Suprapubic skin (tissue), 4 donors: ENCODE data around the gene PGAP1. TPM values are rescaled to one million over a fixed set of nuclear protein-coding genes. Genes with fewer than 3 reads are reported as not detected.

ENCODE experiments used
- DNase-seq, 2 donors: peaks; one replicate each; pipeline ENCODE4 v3.0.0-alpha.2; 2019; ENCODE audit warnings: low spot score in 2 of 2
- H3K27ac ChIP-seq: fragments of 200-600 bp; sonication (generic); one replicate; pipeline ENCODE4 v1.5.1; 2019
- H3K27me3 ChIP-seq: fragments of 200-600 bp; sonication (generic); one replicate; pipeline ENCODE4 v1.5.1; 2019
- H3K36me3 ChIP-seq: fragments of 200-600 bp; sonication (generic); one replicate; pipeline ENCODE4 v1.5.1; 2019
- H3K4me1 ChIP-seq: fragments of 200-600 bp; sonication (generic); one replicate; pipeline ENCODE4 v1.5.1; 2019
- H3K4me3 ChIP-seq: fragments of 200-600 bp; sonication (generic); one replicate; pipeline ENCODE4 v1.5.1; 2019; ENCODE audit warnings: mild to moderate bottlenecking
- H3K9me3 ChIP-seq: fragments of 200-600 bp; sonication (generic); one replicate; pipeline ENCODE4 v1.5.1; 2019
- EP300 ChIP-seq: sonication (generic); formaldehyde crosslinking; IDR thresholded peaks from one replicate; pipeline ENCODE4 v1.6.1; 2017; ENCODE audit warnings: antibody characterized with exemption
- POLR2A ChIP-seq, 2 donors: fragments of 450-650 bp; IDR thresholded peaks; one replicate each; pipeline ENCODE4 v1.6.1; 2017; ENCODE audit warnings: antibody characterized with exemption in 2 of 2, mild to moderate bottlenecking in 2 of 2, moderate library complexity in 2 of 2
- POLR2AphosphoS5 ChIP-seq, 3 donors: sonication (generic); formaldehyde crosslinking; IDR thresholded peaks; one replicate each; pipeline ENCODE4 v1.6.1; 2017; ENCODE audit warnings: antibody characterized with exemption in 3 of 3
- WGBS: methylation state at CpG from one replicate; pipeline ENCODE4 v1.1.5; 2018; 5-methylcytosine and 5-hydroxymethylcytosine counted together
- total RNA-seq, 4 donors: library from RNA; depleted of rRNA; stranded (reverse); fragments of >200 nt; gene quantifications; one replicate each; pipeline ENCODE4 v1.1.0, GENCODE V29; 2016
- TF ChIP-seq, protein P1 (sequence below), 2 donors: fragments of 200-600 bp in 1 of 2; fragments of 450-650 bp in 1 of 2; sonication (generic) in 1 of 2; IDR thresholded peaks; one replicate each; pipeline ENCODE4 v1.5.1; 2016 to 2019; ENCODE audit warnings: antibody characterized with exemption in 2 of 2, mild to moderate bottlenecking in 1 of 2, moderate library complexity in 1 of 2

Gene PGAP1
- total RNA-seq, 4 donors from 2014 or later, result 16.8 to 84.2 (median 32.2) TPM

DNA sequence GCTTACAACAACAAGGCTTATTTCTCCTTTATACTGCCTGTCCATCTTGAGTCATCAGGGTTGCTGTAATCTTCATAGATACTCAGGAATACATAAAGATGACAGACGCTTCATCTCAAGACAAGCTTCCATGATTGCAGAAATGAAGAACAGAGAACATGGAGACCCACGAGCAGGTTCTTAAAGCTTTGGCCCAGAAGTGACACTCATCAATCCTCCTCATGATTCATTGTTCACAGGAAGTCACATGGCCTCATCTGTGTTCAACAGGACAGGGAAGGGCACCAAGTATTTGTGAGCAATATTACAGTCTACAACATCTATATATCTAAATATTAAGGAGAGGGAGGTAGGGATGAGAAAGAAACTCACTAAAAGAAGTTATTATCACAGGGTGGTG, 36.5 kb upstream of the PGAP1 start:
- Histone ChIP-seq H3K36me3 (no peaks in the 10 kb centered on the region), H3K9me3 (no peaks in the 10 kb centered on the region), H3K27ac (no peak overlapping the region), H3K4me3 (no peak overlapping the region), H3K27me3 (no peaks in the 10 kb centered on the region), H3K4me1 (no peaks in the 10 kb centered on the region)
- WGBS, result 63% methylated on average over 2 of the region's 2 CpGs
- TF ChIP-seq POLR2A (IDR thresholded peaks at IDR 0.05) (no peak), POLR2AphosphoS5 (IDR thresholded peaks at IDR 0.05) (no peak), EP300 (no peak)
- TF ChIP-seq, protein P1, sequence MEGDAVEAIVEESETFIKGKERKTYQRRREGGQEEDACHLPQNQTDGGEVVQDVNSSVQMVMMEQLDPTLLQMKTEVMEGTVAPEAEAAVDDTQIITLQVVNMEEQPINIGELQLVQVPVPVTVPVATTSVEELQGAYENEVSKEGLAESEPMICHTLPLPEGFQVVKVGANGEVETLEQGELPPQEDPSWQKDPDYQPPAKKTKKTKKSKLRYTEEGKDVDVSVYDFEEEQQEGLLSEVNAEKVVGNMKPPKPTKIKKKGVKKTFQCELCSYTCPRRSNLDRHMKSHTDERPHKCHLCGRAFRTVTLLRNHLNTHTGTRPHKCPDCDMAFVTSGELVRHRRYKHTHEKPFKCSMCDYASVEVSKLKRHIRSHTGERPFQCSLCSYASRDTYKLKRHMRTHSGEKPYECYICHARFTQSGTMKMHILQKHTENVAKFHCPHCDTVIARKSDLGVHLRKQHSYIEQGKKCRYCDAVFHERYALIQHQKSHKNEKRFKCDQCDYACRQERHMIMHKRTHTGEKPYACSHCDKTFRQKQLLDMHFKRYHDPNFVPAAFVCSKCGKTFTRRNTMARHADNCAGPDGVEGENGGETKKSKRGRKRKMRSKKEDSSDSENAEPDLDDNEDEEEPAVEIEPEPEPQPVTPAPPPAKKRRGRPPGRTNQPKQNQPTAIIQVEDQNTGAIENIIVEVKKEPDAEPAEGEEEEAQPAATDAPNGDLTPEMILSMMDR (IDR thresholded peaks at IDR 0.05), result no peak
- DNase-seq, result no peak

DNA sequence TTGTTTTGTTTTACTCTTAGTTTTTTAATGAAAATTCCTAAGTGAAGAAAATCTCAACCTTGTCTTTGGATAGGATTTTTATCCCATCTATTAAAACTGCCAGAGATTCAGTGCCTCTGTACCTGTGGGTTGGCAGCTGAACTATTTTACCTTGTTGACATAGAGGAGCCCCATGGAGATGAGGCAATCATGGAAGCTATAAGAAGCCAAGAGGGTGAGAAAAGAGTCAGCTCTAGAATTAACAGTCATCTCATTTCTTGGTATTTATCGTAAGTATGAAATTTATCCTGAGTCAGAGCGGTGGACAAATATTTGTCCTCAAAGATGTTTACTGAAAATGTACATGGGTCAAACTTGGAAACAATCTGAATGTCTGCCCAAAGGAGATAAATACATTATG, 35.8 kb upstream of the PGAP1 start:
- no peak for DNase-seq
- TF ChIP-seq EP300 (no peak), POLR2AphosphoS5 (IDR thresholded peaks at IDR 0.05) (no peak)
- Histone ChIP-seq H3K9me3 (no peaks in the 10 kb centered on the region), H3K36me3 (no peaks in the 10 kb centered on the region), H3K27ac (no peak overlapping the region), H3K4me1 (no peaks in the 10 kb centered on the region), H3K4me3 (no peak overlapping the region), H3K27me3 (no peaks in the 10 kb centered on the region)
- 95% methylated on average over 2 of the region's 2 CpGs for WGBS

DNA sequence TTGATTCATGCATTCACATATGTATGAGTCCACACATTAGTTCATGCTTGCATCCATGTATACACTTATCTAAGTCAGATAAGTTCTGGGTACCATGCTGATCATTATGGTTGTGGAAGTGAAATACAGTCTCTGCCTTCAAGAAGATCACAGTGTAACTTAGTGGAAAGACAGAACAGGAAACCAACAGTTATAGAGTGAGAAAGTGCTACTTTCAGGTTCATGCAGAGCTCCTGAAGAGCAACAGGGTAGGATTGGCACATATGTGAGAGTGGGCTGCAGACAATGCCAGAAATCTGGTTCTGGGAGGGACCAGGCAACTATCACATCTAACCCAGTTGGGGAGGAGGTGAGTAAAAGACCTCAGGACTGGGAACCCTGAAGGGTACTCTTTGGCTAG, 35.4 kb upstream of the PGAP1 start:
- no peaks in the 10 kb centered on the region for H3K9me3 ChIP-seq
- H3K36me3 ChIP-seq, result no peaks in the 10 kb centered on the region
- H3K27ac ChIP-seq, result no peak overlapping the region
- DNase-seq, result no peak
- H3K4me3 ChIP-seq, result no peak overlapping the region
- TF ChIP-seq EP300, result no peak
- no peak for TF ChIP-seq POLR2A (IDR thresholded peaks at IDR 0.05)
- TF ChIP-seq POLR2AphosphoS5 (IDR thresholded peaks at IDR 0.05), result no peak
- TF ChIP-seq, protein P1 (IDR thresholded peaks at IDR 0.05), result no peak
- no peaks in the 10 kb centered on the region for H3K4me1 ChIP-seq
- H3K27me3 ChIP-seq, result no peaks in the 10 kb centered on the region

DNA sequence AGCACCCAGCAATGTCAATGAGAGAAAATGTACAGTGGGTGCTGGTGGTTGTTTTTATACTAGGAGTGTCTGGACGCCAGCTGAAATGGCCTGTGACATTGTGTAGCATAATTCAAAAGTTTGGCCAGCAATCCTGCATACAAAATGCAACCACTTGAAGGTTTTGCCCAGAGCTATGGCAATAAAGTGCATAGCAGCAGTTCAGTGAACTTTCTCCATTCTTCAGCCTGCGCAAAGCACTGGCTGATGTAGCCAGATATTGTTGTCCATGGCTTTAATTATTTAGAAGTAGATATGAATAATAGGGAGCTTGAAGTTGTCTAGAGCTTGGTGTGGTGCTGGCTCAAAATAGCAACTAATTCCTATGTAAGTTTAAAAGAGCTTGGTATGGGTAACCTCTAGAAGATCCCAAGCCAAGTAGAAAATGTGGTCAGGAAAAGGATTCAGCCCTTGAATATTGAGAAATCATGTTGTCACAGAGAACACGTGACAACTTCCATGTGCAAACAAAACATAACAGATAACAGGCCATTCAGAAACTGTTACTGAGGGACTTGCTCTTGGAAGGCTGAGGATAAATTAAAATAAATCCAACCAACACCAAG, 33.3 kb upstream of the PGAP1 start:
- Histone ChIP-seq H3K4me1 (peaks cover 4% of the 10 kb centered on the region), H3K36me3 (no peaks in the 10 kb centered on the region), H3K27ac (no peak overlapping the region), H3K9me3 (no peaks in the 10 kb centered on the region), H3K27me3 (no peaks in the 10 kb centered on the region), H3K4me3 (no peak overlapping the region)
- no peak for DNase-seq
- 84% methylated on average over 3 of the region's 3 CpGs for WGBS
- no peak for TF ChIP-seq POLR2A (IDR thresholded peaks at IDR 0.05)
- TF ChIP-seq EP300, result no peak
- no peak for TF ChIP-seq POLR2AphosphoS5 (IDR thresholded peaks at IDR 0.05)
- TF ChIP-seq, protein P1 (IDR thresholded peaks at IDR 0.05), result no peak

DNA sequence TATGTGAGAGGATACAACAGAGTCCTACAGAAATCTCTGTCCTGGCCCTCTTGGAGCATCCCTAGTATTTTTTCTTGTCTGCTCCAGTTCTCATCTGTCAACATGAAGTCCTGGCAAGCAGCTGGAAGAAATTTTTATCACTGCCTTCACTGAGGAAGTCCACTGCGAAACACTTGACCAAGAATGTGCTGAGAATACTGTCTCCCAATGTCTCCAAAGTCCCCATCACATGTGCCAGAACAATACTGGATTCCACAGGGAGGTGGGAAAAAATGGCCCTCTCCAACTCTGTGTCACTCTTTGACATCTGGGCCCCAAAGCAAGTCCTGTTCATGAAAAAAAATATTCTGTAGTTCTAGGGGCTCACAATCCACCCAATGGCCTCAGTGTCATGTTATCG, 32.8 kb upstream of the PGAP1 start:
- WGBS, result 87% methylated on average over 2 of the region's 2 CpGs
- H3K9me3 ChIP-seq, result no peaks in the 10 kb centered on the region

More for the DNA sequence above, 32.8 kb upstream of the PGAP1 start:
- H3K27ac ChIP-seq, result no peak overlapping the region
- no peak for DNase-seq
- no peak for TF ChIP-seq EP300
- no peak for TF ChIP-seq POLR2AphosphoS5 (IDR thresholded peaks at IDR 0.05)
- TF ChIP-seq, protein P1 (IDR thresholded peaks at IDR 0.05), result no peak
- no peak for TF ChIP-seq POLR2A (IDR thresholded peaks at IDR 0.05)
- no peak overlapping the region for H3K4me3 ChIP-seq
- H3K36me3 ChIP-seq, result no peaks in the 10 kb centered on the region
- peaks cover 4% of the 10 kb centered on the region for H3K4me1 ChIP-seq
- no peaks in the 10 kb centered on the region for H3K27me3 ChIP-seq
